ENCODE measurements around the gene JTB. TPM values are rescaled to one million over a fixed set of nuclear protein-coding genes. Genes with fewer than 3 reads are reported as not detected.

JTB gene
- total RNA-seq, 2 donors from 2014 or later: 151 to 177 TPM

DNA sequence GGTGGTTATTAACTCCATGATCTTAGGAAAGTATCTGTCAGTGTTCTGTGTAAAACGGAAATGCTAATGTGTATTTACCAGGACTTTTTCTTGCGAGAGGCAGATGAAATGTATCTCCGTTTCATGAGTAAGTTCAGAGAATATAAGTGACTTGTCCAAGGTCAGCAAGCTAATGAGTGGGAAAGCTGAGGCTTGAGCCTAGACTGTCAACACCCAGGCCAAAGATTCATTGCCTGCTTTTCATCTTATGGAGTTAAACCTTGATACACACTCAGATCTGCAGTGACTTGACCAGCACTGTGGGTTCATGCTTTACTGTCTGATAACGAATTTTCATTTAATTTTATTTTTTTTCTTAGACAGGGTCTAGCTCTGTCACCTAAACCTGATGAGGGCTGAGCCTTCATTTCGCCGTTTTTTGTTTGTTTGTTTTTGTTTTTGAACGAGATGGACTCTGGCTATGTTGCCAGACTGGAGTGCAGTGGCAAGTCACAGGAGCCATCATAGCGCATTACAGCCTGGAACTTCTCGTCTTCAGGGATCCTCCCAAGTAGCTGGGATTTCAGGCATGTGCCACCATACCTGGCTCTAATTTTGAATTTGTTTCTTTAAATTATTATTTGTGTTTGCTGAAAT, 918 bp upstream of the JTB start:
- intact Hi-C loops (cut with DNase I): no loop called here
- peak overlapping the region; percentile 85 to 94 (median 88) for H3K27ac ChIP-seq
- peak overlapping the region in 1 of 2 donors; percentile 86 for H3K4me3 ChIP-seq
- TF ChIP-seq POLR2A (IDR thresholded peaks at IDR 0.05) (no peak), CTCF (IDR thresholded peaks at IDR 0.05) (no peak)
- no peak for ATAC-seq
- WGBS, 2 donors: 46 to 51% methylated on average over 9 of the region's 9 CpGs
- no peaks in the 10 kb centered on the region for H3K9me3 ChIP-seq
- H3K36me3 ChIP-seq (replicated peaks in 1 of 2; ENCODE audit: insufficient read depth in 1 of 2, low read depth in 2 of 2): peaks cover 7 to 12% of the 10 kb centered on the region in 2 donors
- no peaks in the 10 kb centered on the region for H3K27me3 ChIP-seq
- DNase-seq: no peak
- peaks cover 24% of the 10 kb centered on the region for H3K4me1 ChIP-seq

DNA sequence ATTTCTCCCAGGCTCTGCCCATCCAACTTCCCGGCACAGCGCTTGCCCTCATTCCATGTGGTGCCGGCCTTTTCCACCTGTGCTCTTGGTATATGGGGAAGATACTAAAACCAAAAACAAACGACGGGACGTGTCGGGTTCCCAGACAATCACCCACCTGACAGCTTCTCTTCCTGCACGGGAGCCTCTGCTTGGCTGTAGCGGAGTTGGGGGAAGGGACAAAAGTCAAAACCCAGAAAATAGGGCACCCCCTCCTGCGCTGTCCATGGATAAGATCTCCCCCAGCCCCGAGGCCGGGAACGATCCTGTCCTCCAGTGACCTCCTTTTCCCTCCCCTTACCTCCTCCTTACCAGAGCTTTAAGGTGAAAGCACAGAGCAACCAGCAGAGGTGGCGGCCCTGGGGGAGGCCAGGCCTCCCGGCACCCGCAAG, 640 bp downstream of the JTB start:
- intact Hi-C loops (cut with DNase I): no loop called here
- Histone ChIP-seq H3K4me1 (peaks cover 24% of the 10 kb centered on the region), H3K4me3 (peak overlapping the region; percentile 71 to 86), H3K27ac (peak overlapping the region; percentile 85 to 94 (median 88)), H3K36me3 (replicated peaks in 1 of 2; ENCODE audit: insufficient read depth in 1 of 2, low read depth in 2 of 2) (peaks cover 7 to 12% of the 10 kb centered on the region in 2 donors), H3K9me3 (no peaks in the 10 kb centered on the region), H3K27me3 (no peaks in the 10 kb centered on the region)
- no peak for DNase-seq
- WGBS, 2 donors: 1% methylated on average over 16 of the region's 16 CpGs
- no peak for TF ChIP-seq CTCF (IDR thresholded peaks at IDR 0.05)
- no peak for TF ChIP-seq POLR2A (IDR thresholded peaks at IDR 0.05)
- ATAC-seq: no peak

DNA sequence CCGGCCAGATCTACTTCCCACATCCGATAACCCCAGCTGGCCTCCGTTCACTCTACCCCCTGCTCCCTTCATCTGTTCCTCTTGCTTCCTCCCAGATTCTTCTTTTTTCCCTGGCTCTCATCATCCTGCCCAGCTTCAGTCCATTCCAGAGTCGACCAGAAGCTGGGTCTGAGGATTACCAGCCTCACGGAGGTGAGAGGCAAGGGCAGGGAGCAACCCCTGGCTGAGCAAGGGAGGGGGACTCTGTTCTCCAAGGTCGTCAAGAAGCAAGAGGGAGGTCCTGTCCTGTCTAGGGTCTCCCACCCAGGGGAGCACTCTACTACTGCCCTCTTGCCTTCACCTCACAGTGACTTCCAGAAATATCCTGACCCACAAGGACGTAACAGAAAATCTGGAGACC, 3.9 kb downstream of the JTB start:
- DNase-seq (no peak), ATAC-seq (no peak)
- Histone ChIP-seq H3K4me3 (no peak overlapping the region), H3K4me1 (peaks cover 31% of the 10 kb centered on the region), H3K36me3 (replicated peaks in 1 of 2; ENCODE audit: insufficient read depth in 1 of 2, low read depth in 2 of 2) (peaks cover 7 to 12% of the 10 kb centered on the region in 2 donors), H3K27me3 (no peaks in the 10 kb centered on the region), H3K9me3 (no peaks in the 10 kb centered on the region), H3K27ac (no peak overlapping the region)
- WGBS, 2 donors: 68 to 79% methylated on average over 7 of the region's 7 CpGs
- intact Hi-C loops (cut with DNase I): no loop called here
- TF ChIP-seq POLR2A (IDR thresholded peaks at IDR 0.05) (no peak), CTCF (IDR thresholded peaks at IDR 0.05) (no peak)

DNA sequence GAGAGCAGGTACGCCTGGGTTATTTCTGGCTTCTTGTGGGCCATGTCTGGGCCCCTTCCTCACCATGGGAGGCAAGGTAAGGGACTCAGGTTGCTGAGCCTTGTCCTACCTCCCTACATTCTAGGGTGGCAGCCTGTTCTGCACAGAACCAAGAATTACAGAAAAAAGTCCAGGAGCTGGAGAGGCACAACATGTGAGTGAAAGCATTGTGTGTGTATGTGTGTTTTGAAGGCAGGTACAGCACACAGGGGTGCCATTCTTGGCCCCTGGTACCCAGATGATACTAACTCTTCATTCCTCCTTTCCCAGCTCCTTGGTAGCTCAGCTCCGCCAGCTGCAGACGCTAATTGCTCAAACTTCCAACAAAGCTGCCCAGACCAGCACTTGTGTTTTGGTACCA, 4.4 kb downstream of the JTB start:
- DNase-seq: no peak
- intact Hi-C loops (cut with DNase I): no loop called here
- no peak for ATAC-seq
- Histone ChIP-seq H3K4me3 (no peak overlapping the region), H3K4me1 (peaks cover 31% of the 10 kb centered on the region), H3K27me3 (no peaks in the 10 kb centered on the region), H3K36me3 (replicated peaks in 1 of 2; ENCODE audit: insufficient read depth in 1 of 2, low read depth in 2 of 2) (peaks cover 7 to 12% of the 10 kb centered on the region in 2 donors), H3K9me3 (no peaks in the 10 kb centered on the region), H3K27ac (no peak overlapping the region)
- TF ChIP-seq POLR2A (IDR thresholded peaks at IDR 0.05) (peak in 1 of 3 donors; percentile 10), CTCF (IDR thresholded peaks at IDR 0.05) (no peak)
- WGBS, 2 donors: 89 to 96% methylated on average over 3 of the region's 3 CpGs

GRCh38 chr1:153970346-153970745, 7.1 kb downstream of the JTB start:
- no peak for ATAC-seq

More at GRCh38 chr1:153970346-153970745, 7.1 kb downstream of the JTB start:
- WGBS, 2 donors: 36 to 48% methylated on average over 2 of the region's 2 CpGs
- TF ChIP-seq CTCF (IDR thresholded peaks at IDR 0.05): no peak
- TF ChIP-seq POLR2A (IDR thresholded peaks at IDR 0.05): no peak
- Histone ChIP-seq H3K4me1 (peaks cover 28% of the 10 kb centered on the region), H3K36me3 (replicated peaks in 1 of 2; ENCODE audit: insufficient read depth in 1 of 2, low read depth in 2 of 2) (peaks cover 7 to 10% of the 10 kb centered on the region in 2 donors), H3K9me3 (no peaks in the 10 kb centered on the region), H3K27me3 (no peaks in the 10 kb centered on the region), H3K27ac (no peak overlapping the region), H3K4me3 (no peak overlapping the region)
- no peak for DNase-seq
- intact Hi-C loops (cut with DNase I): no loop called here
